Measurements from ENCODE around the gene SLC17A7. TPM values are rescaled to one million over a fixed set of nuclear protein-coding genes. Genes with fewer than 3 reads are reported as not detected.

SLC17A7 gene
- total and polyA plus RNA-seq, 2 of the 13 experiments (the other 11 are each of a cell fraction or from before 2014, with no cell fraction given), result 0.32 TPM; not detected in 1

DNA sequence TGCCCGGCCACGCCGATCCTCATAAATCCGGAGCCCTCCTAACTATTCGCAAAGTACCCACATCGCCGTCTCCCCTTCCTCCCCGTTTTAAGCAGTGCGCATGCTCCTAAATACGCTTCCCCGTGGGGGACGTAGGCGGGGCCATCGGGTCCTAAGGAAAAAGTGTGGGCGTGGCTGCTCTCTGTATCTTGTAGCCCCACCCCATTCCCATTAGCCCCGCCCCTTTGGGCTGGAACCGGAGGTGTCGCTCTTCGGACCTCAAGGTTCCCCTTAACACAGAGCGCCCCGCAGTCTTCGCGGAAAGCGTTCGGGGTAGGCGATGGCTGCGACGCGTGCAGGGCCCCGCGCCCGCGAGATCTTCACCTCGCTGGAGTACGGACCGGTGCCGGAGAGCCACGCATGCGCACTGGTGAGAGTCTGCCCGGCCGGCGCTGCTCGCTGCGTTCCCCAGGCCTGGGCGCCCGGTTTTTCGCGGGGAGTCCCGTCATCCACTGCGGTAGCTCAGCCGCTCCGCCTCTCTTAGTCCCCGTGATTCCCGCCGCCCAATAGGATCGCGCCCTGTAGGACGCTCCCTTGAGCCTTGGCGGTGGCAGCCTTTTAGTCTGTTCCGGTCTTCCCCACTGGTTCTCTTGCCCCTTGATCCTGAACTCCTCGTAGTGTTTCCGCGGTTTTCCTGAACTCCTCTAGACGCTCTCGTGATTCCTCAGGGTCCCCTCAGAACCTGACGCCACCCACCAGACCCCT lies 11.9 kb upstream of the SLC17A7 start, which contains the start of gene ALDH16A1 (continued):
- TF ChIP-seq, protein P1, sequence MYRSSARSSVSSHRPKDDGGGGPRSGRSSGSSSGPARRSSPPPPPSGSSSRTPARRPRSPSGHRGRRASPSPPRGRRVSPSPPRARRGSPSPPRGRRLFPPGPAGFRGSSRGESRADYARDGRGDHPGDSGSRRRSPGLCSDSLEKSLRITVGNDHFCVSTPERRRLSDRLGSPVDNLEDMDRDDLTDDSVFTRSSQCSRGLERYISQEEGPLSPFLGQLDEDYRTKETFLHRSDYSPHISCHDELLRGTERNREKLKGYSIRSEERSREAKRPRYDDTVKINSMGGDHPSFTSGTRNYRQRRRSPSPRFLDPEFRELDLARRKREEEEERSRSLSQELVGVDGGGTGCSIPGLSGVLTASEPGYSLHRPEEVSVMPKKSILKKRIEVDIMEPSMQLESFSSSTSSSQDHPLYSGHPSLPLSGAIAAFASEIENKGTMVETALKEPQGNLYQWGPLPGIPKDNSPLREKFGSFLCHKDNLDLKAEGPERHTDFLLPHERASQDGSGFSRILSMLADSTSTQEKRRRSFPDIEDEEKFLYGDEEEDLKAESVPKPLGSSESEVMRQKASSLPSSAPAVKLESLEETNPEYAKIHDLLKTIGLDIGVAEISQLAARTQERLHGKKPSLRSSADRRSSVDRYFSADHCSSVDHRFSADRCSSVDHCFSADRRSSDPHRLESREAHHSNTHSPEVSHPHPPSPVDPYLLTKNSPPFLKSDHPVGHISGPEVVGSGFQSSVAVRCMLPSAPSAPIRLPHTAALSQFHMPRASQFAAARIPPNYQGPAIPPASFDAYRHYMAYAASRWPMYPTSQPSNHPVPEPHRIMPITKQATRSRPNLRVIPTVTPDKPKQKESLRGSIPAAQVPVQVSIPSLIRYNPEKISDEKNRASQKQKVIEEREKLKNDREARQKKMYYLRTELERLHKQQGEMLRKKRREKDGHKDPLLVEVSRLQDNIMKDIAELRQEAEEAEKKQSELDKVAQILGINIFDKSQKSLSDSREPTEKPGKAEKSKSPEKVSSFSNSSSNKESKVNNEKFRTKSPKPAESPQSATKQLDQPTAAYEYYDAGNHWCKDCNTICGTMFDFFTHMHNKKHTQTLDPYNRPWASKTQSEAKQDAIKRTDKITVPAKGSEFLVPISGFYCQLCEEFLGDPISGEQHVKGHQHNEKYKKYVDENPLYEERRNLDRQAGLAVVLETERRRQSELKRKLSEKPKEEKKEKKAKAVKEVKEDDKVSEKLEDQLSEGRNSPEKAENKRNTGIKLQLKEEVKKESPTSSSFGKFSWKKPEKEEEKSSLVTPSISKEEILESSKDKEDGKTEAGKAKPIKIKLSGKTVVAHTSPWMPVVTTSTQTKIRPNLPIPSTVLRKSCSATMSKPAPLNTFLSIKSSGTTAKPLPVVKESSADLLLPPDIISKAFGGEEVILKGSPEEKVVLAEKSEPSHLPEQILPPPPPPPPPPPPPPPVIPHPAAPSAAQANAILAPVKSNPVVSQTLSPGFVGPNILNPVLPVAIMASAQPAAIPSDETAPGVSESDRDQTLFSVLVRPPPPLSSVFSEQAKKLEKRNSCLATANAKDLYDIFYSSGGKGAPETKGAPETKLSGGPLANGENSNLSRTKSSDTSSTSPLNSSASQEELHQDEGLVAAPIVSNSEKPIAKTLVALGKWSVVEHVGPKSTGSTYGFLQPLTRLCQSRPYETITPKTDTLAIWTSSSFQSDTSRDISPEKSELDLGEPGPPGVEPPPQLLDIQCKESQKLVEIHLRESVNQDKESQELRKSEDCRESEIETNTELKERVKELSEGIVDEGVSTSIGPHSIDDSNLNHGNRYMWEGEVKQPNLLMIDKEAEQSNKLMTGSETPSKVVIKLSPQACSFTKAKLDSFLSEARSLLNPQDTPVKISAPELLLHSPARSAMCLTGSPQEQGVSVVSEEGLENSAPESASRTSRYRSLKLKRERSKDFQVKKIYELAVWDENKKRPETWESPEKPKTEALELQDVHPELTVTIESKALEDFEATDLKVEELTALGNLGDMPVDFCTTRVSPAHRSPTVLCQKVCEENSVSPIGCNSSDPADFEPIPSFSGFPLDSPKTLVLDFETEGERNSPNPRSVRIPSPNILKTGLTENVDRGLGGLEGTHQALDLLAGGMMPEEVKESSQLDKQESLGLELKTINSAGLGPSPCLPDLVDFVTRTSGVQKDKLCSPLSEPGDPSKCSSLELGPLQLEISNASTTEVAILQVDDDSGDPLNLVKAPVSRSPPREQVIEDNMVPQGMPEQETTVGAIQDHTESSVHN (CRISPR knock-in tag; IDR thresholded peaks at IDR 0.05), result no peak
- TF ChIP-seq, protein P2, sequence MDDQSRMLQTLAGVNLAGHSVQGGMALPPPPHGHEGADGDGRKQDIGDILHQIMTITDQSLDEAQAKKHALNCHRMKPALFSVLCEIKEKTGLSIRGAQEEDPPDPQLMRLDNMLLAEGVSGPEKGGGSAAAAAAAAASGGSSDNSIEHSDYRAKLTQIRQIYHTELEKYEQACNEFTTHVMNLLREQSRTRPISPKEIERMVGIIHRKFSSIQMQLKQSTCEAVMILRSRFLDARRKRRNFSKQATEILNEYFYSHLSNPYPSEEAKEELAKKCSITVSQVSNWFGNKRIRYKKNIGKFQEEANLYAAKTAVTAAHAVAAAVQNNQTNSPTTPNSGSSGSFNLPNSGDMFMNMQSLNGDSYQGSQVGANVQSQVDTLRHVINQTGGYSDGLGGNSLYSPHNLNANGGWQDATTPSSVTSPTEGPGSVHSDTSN (CRISPR knock-in tag; IDR thresholded peaks at IDR 0.05; ENCODE audit: borderline replicate concordance), result no peak
- TF ChIP-seq EP300 (IDR thresholded peaks at IDR 0.05; ENCODE audit: low read depth in 2 of 2, low read length in 2 of 2) (no peak), EP300 (CRISPR knock-in tag; IDR thresholded peaks at IDR 0.05; ENCODE audit: borderline replicate concordance) (no peak), KAT2B (IDR thresholded peaks at IDR 0.05; ENCODE audit: borderline replicate concordance, low read depth, low read length) (no peak), NRL (CRISPR knock-in tag; IDR thresholded peaks at IDR 0.05; ENCODE audit: borderline replicate concordance) (peak; percentile 61), MATR3 (CRISPR knock-in tag; IDR thresholded peaks at IDR 0.05) (no peak)
- TF ChIP-seq, protein P3, sequence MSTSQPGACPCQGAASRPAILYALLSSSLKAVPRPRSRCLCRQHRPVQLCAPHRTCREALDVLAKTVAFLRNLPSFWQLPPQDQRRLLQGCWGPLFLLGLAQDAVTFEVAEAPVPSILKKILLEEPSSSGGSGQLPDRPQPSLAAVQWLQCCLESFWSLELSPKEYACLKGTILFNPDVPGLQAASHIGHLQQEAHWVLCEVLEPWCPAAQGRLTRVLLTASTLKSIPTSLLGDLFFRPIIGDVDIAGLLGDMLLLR (CRISPR knock-in tag; IDR thresholded peaks at IDR 0.05), result 0 out of 2 replicates have a peak, but pooled peaks have one; percentile 53
